Thoracic aorta (tissue), 2 donors: ENCODE results near the gene CHAF1B. TPM values are rescaled to one million over a fixed set of nuclear protein-coding genes. Genes with fewer than 3 reads are reported as not detected.
"Not testable (repeated sequence)": the region's sequence is repeated elsewhere in the genome, so short reads cannot be mapped to it uniquely, and the experiment has no call there.

Source experiments
- ATAC-seq: fragments of 150-250 bp; one replicate; pipeline ENCODE4 v1.8.0; 2017; ENCODE audit warnings: low read depth; ENCODE audit not compliant: insufficient number of reproducible peaks, low FRiP score
- DNase-seq: peaks from one replicate; pipeline ENCODE4 v3.0.0-alpha.2; 2020; ENCODE audit warnings: low spot score
- H3K27ac ChIP-seq, 2 donors: fragments of 200-600 bp; sonication (generic); 1 replicate in 1 of 2; 2 replicates in 1 of 2; pipeline ENCODE4 v1.5.1; 2016; ENCODE audit warnings: mild to moderate bottlenecking in 2 of 2, moderate library complexity in 2 of 2
- H3K27me3 ChIP-seq: fragments of 200-600 bp; sonication (generic); replicated peaks from 2 replicates; pipeline ENCODE4 v1.6.0; 2016; ENCODE audit warnings: mild to moderate bottlenecking; ENCODE audit not compliant: insufficient read depth
- H3K36me3 ChIP-seq: fragments of 200-600 bp; sonication (generic); one replicate; pipeline ENCODE4 v1.5.1; 2016
- H3K4me1 ChIP-seq, 2 donors: fragments of 200-600 bp; sonication (generic); 1 replicate in 1 of 2; 2 replicates in 1 of 2; pipeline versions ENCODE4 v1.5.1 to v1.6.0; 2016; ENCODE audit warnings: low read depth in 2 of 2, mild to moderate bottlenecking in 1 of 2; ENCODE audit not compliant: control insufficient read depth in 1 of 2
- H3K4me3 ChIP-seq: fragments of 200-600 bp; sonication (generic); 2 replicates; pipeline ENCODE4 v1.5.1; 2016; ENCODE audit warnings: mild to moderate bottlenecking
- H3K9me3 ChIP-seq: fragments of 200-600 bp; sonication (generic); 2 replicates; pipeline ENCODE4 v1.5.1; 2016
- total RNA-seq, 2 donors: library from RNA; depleted of rRNA; stranded (reverse); fragments of >200 nt; gene quantifications; one replicate each; pipeline versions ENCODE4 v1.1.0 to v1.2.3, GENCODE V29; 2016
- TF ChIP-seq, protein P1 (sequence below): fragments of 200-600 bp; sonication (generic); IDR thresholded peaks from one replicate; pipeline ENCODE4 v1.5.1; 2019; ENCODE audit warnings: antibody characterized with exemption

The CHAF1B gene
- total RNA-seq, 2 donors from 2014 or later = 0.35 to 1.2 TPM

DNA sequence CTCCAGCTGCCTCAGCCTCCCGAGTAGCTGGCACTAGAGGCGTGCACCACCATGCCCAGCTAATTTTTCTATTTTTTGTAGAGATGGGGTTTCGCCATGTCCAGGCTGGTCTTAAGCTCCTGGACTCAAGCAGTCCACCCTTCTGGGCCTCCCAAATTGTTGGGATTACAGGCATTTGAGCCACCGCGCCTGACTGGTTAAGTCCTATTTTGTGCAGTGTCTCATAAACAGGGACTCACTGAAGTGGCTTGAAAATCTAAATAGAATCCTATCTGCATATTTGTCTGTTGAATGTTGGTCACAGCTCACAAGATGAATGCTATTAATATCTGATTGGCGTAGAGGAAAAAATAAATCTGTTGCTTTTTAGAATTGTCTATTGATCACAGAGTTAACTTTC lies 5.9 kb upstream of the CHAF1B start:
- H3K4me3 ChIP-seq = no peak overlapping the region
- no peak overlapping the region for H3K27ac ChIP-seq
- H3K27me3 ChIP-seq = no peaks in the 10 kb centered on the region
- H3K9me3 ChIP-seq = no peaks in the 10 kb centered on the region
- peaks cover 14% of the 10 kb centered on the region for H3K36me3 ChIP-seq
- ATAC-seq = no peak
- no peak for DNase-seq
- TF ChIP-seq, protein P1, sequence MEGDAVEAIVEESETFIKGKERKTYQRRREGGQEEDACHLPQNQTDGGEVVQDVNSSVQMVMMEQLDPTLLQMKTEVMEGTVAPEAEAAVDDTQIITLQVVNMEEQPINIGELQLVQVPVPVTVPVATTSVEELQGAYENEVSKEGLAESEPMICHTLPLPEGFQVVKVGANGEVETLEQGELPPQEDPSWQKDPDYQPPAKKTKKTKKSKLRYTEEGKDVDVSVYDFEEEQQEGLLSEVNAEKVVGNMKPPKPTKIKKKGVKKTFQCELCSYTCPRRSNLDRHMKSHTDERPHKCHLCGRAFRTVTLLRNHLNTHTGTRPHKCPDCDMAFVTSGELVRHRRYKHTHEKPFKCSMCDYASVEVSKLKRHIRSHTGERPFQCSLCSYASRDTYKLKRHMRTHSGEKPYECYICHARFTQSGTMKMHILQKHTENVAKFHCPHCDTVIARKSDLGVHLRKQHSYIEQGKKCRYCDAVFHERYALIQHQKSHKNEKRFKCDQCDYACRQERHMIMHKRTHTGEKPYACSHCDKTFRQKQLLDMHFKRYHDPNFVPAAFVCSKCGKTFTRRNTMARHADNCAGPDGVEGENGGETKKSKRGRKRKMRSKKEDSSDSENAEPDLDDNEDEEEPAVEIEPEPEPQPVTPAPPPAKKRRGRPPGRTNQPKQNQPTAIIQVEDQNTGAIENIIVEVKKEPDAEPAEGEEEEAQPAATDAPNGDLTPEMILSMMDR = no peak
- H3K4me1 ChIP-seq = peaks cover 6 to 12% of the 10 kb centered on the region in 2 donors

- DNase-seq (no peak), ATAC-seq (no peak)
- no peak overlapping the region for H3K27ac ChIP-seq
- H3K9me3 ChIP-seq = no peaks in the 10 kb centered on the region
- no peaks in the 10 kb centered on the region for H3K27me3 ChIP-seq
- no peak overlapping the region for H3K4me3 ChIP-seq
- TF ChIP-seq, protein P1 = no peak
- peaks cover 3% of the 10 kb centered on the region for H3K36me3 ChIP-seq
- H3K4me1 ChIP-seq = peaks cover 1 to 19% of the 10 kb centered on the region in 2 donors
These were observed 3.2 kb upstream of the CHAF1B start for GRCh38 chr21:36381841-36382589.

GRCh38 chr21:36382722-36383121 lies 2.5 kb upstream of the CHAF1B start:
- not testable (repeated sequence) for ATAC-seq, H3K27ac ChIP-seq, H3K9me3 ChIP-seq, H3K27me3 ChIP-seq, H3K36me3 ChIP-seq, DNase-seq, H3K4me3 ChIP-seq
- peaks cover 0 to 13% of the 10 kb centered on the region in 2 donors for H3K4me1 ChIP-seq

DNA sequence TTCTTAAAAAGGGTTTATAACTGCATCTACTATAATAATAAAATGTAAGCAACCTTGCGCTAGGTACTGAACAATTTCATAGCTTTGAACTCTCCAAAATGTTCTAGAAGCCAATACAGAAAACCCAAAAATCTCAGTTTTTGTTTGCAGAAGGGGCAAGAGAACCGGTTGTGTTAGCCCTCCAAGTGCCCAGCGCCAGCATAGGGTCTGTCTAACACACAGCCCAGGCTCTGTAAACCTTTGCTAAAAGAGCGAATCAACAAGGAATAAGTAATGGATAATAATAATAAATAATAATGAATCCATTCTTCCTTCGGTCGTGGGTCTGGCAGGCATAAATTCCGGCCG lies 333 bp upstream of the CHAF1B start:
- H3K4me1 ChIP-seq = peaks cover 0 to 8% of the 10 kb centered on the region in 2 donors
- no peaks in the 10 kb centered on the region for H3K9me3 ChIP-seq
- no peak overlapping the region for H3K27ac ChIP-seq
- ATAC-seq (no peak), DNase-seq (no peak)
- no peaks in the 10 kb centered on the region for H3K27me3 ChIP-seq
- TF ChIP-seq, protein P1 = no peak
- peak overlapping the region; percentile 92 for H3K4me3 ChIP-seq
- H3K36me3 ChIP-seq = no peaks in the 10 kb centered on the region

GRCh38 chr21:36386031-36386642 lies 945 bp downstream of the CHAF1B start:
- Histone ChIP-seq H3K4me1 (peaks cover 0 to 8% of the 10 kb centered on the region in 2 donors), H3K27me3 (no peaks in the 10 kb centered on the region), H3K9me3 (no peaks in the 10 kb centered on the region), H3K4me3 (peak overlapping the region; percentile 92), H3K27ac (peak overlapping the region in 1 of 2 donors; percentile 47), H3K36me3 (no peaks in the 10 kb centered on the region)
- DNase-seq = no peak
- TF ChIP-seq, protein P1 = no peak
- ATAC-seq = no peak
